Urinary bladder (tissue), 4 donors: Measurements from ENCODE around the gene GGPS1. TPM values are rescaled to one million over a fixed set of nuclear protein-coding genes. Genes with fewer than 3 reads are reported as not detected.
"Not testable (repeated sequence)": the region's sequence is repeated elsewhere in the genome, so short reads cannot be mapped to it uniquely, and the experiment has no call there.

Source experiments
- DNase-seq: peaks from one replicate; pipeline ENCODE4 v3.0.0-alpha.2; 2015; ENCODE audit errors: extremely low spot score
- H3K27ac ChIP-seq: one replicate; pipeline ENCODE4 v1.5.1; 2013; ENCODE audit warnings: low read depth, mild to moderate bottlenecking, moderate library complexity
- H3K36me3 ChIP-seq: one replicate; pipeline ENCODE4 v1.6.1; 2013; ENCODE audit warnings: mild to moderate bottlenecking, moderate library complexity; ENCODE audit not compliant: insufficient read depth
- H3K4me1 ChIP-seq: one replicate; pipeline ENCODE4 v1.6.1; 2013; ENCODE audit warnings: mild to moderate bottlenecking, moderate library complexity; ENCODE audit not compliant: insufficient read depth
- H3K4me3 ChIP-seq: one replicate; pipeline ENCODE4 v1.5.1; 2013; ENCODE audit warnings: low read depth, low read length
- WGBS: extraction: QIAGEN DNeasy Blood & Tissue Kit; methylation state at CpG from one replicate; pipeline ENCODE4 v1.1.7; 2013; 5-methylcytosine and 5-hydroxymethylcytosine counted together
- polyA plus RNA-seq: library from polyadenylated mRNA; stranded (reverse); fragments of 200-250 nt; gene quantifications from one replicate; pipeline ENCODE4 v1.2.3, GENCODE V29; 2013
- total RNA-seq: library from RNA; depleted of rRNA; stranded (reverse); fragments of >200 nt; gene quantifications from one replicate; pipeline ENCODE4 v1.2.3, GENCODE V29; 2014
- donor health status: healthy with polysubstance abuse.
- donor health status: healthy.

GGPS1 gene
- 40.8 TPM for total RNA-seq
- 25.2 TPM for polyA plus RNA-seq

- H3K4me3 ChIP-seq: peak within 1 kb of the TSS; percentile 99
- peaks cover 2% of the 10 kb centered on the region for H3K36me3 ChIP-seq
- no peaks in the 10 kb centered on the region for H3K4me1 ChIP-seq
- under 1% methylated on average over 54 of the region's 54 CpGs for WGBS
- H3K27ac ChIP-seq: peak within 1 kb of the TSS; percentile 99
- peak; percentile 100 for DNase-seq
Measured at GRCh38 chr1:235328271-235329138, at the start of gene GGPS1. Gene GGPS1, plus strand, starts transcription at chr1:235328570. Its CDS starts 6,695 bp downstream, at chr1:235335265.

- Histone ChIP-seq H3K4me1 (peaks cover 3% of the 10 kb centered on the region), H3K27ac (no peak overlapping the region), H3K4me3 (no peak overlapping the region), H3K36me3 (no peaks in the 10 kb centered on the region)
- no peak for DNase-seq
- 75% methylated on average over 5 of the region's 5 CpGs for WGBS
Measured at GRCh38 chr1:235278915-235279292, 49.5 kb upstream of the GGPS1 start.

GRCh38 chr1:235279694-235280093, 48.7 kb upstream of the GGPS1 start:
- H3K36me3 ChIP-seq: no peaks in the 10 kb centered on the region
- no peak overlapping the region for H3K27ac ChIP-seq
- peaks cover 3% of the 10 kb centered on the region for H3K4me1 ChIP-seq
- 79% methylated on average over 5 of the region's 5 CpGs for WGBS
- H3K4me3 ChIP-seq: no peak overlapping the region
- no peak for DNase-seq

GRCh38 chr1:235280467-235280866, 47.9 kb upstream of the GGPS1 start:
- Histone ChIP-seq H3K27ac (no peak overlapping the region), H3K36me3 (no peaks in the 10 kb centered on the region), H3K4me3 (no peak overlapping the region), H3K4me1 (peaks cover 3% of the 10 kb centered on the region)
- 97% methylated on average over 15 of the region's 15 CpGs for WGBS
- no peak for DNase-seq

- 95% methylated on average over 13 of the region's 13 CpGs for WGBS
- H3K4me1 ChIP-seq, H3K27ac ChIP-seq, H3K36me3 ChIP-seq, H3K4me3 ChIP-seq, DNase-seq: not testable (repeated sequence)
Measured at GRCh38 chr1:235283636-235284035, 44.7 kb upstream of the GGPS1 start.

- WGBS: 88% methylated on average over 6 of the region's 6 CpGs
- no peak overlapping the region for H3K27ac ChIP-seq
- peaks cover 3% of the 10 kb centered on the region for H3K4me1 ChIP-seq
- no peak overlapping the region for H3K4me3 ChIP-seq
- no peaks in the 10 kb centered on the region for H3K36me3 ChIP-seq
- no peak for DNase-seq
Measured at GRCh38 chr1:235284231-235284769, 44.1 kb upstream of the GGPS1 start.

- 93% methylated on average over 1 of the region's 1 CpG for WGBS
- no peak for DNase-seq
- no peak overlapping the region for H3K4me3 ChIP-seq
- no peaks in the 10 kb centered on the region for H3K4me1 ChIP-seq
- no peak overlapping the region for H3K27ac ChIP-seq
- no peaks in the 10 kb centered on the region for H3K36me3 ChIP-seq
Measured at GRCh38 chr1:235286667-235287066, 41.7 kb upstream of the GGPS1 start.

- no peaks in the 10 kb centered on the region for H3K4me1 ChIP-seq
- 87% methylated on average over 4 of the region's 4 CpGs for WGBS
- no peaks in the 10 kb centered on the region for H3K36me3 ChIP-seq
- H3K4me3 ChIP-seq: no peak overlapping the region
- H3K27ac ChIP-seq: no peak overlapping the region
- no peak for DNase-seq
Measured at GRCh38 chr1:235287208-235287882, 41.0 kb upstream of the GGPS1 start.

GRCh38 chr1:235289859-235290739, 38.3 kb upstream of the GGPS1 start:
- H3K36me3 ChIP-seq: no peaks in the 10 kb centered on the region
- WGBS: 87% methylated on average over 12 of the region's 12 CpGs
- DNase-seq: no peak
- H3K27ac ChIP-seq: no peak overlapping the region
- H3K4me1 ChIP-seq: no peaks in the 10 kb centered on the region
- H3K4me3 ChIP-seq: no peak overlapping the region

- Histone ChIP-seq H3K4me1 (no peaks in the 10 kb centered on the region), H3K27ac (no peak overlapping the region), H3K36me3 (no peaks in the 10 kb centered on the region), H3K4me3 (no peak overlapping the region)
- DNase-seq: no peak
- 89% methylated on average over 12 of the region's 12 CpGs for WGBS
Measured at GRCh38 chr1:235290740-235291502, 37.4 kb upstream of the GGPS1 start.

- no peaks in the 10 kb centered on the region for H3K4me1 ChIP-seq
- no peaks in the 10 kb centered on the region for H3K36me3 ChIP-seq
- WGBS: 75% methylated on average over 6 of the region's 6 CpGs
- no peak overlapping the region for H3K4me3 ChIP-seq
- DNase-seq: no peak
- H3K27ac ChIP-seq: no peak overlapping the region
Measured at GRCh38 chr1:235291599-235292091, 36.7 kb upstream of the GGPS1 start.

- H3K27ac ChIP-seq: no peak overlapping the region
- DNase-seq: no peak
- WGBS: 92% methylated on average over 4 of the region's 4 CpGs
- no peaks in the 10 kb centered on the region for H3K4me1 ChIP-seq
- H3K4me3 ChIP-seq: no peak overlapping the region
- no peaks in the 10 kb centered on the region for H3K36me3 ChIP-seq
Measured at GRCh38 chr1:235292790-235293189, 35.6 kb upstream of the GGPS1 start.
